Superior temporal gyrus (tissue), 1 donor: ENCODE data around the gene ERGIC1.
"Not testable (repeated sequence)": the region's sequence is repeated elsewhere in the genome, so short reads cannot be mapped to it uniquely, and the experiment has no call there.

Source experiments
- DNase-seq: peaks from one replicate; pipeline ENCODE4 v3.0.0-alpha.2; 2016; ENCODE audit errors: extremely low spot score

ERGIC1 gene

GRCh38 chr5:172878933-172879752 lies 45.1 kb downstream of the ERGIC1 start:
- no peak for DNase-seq

DNA sequence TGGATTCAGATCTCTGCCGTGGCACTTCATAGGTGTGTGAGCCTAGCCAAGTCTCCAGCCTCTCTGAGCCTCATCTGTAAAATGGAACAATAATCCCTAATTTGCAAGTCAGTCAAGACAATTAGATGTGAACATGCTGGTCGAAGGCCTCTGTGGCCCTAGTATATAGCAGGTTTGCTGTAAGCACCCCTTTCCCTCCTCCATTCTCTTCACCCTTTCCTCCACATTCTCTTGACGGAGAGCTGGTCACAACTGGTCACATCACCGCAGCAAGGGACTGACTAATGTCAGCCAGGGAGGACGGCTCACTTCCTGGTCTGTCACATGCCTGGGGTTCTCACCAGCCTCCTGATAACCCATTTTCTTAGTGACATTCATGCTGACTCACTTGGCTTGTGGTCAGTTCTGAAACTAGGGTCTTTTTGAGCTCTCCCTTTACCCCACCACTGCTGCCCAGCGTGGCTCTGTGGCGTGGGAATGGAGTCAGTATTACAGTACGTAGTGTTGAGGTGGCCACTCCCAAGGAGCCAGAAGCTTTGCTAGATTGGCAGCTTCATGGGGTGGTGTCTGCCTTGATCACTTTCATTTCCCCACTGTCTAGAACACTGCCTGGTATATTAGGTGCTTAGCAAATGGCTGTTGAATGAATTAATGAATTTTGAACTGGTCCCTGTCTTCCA lies 47.8 kb downstream of the ERGIC1 start:
- DNase-seq = no peak

DNA sequence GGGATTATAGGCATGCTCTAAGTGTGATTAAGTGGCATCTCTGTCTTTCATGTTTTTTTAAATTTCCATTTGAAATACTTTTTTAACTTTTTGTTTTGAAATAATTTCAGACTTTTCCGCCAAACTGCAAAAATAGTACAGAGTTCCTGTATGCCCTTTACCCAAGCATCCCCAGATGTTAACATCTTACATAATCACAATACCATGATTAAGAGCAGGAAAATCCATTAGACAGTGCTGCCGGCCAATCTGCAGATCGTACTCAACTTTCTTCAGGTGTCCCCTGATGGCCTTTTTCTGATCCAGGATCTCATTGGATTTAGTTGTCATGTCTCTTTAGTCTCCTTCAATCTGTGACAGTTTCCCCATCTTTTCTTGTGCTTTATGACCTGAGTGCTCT lies 49.0 kb downstream of the ERGIC1 start:
- no peak for DNase-seq

- no peak for DNase-seq
Observed at GRCh38 chr5:172885597-172886340, 51.7 kb downstream of the ERGIC1 start.

DNA sequence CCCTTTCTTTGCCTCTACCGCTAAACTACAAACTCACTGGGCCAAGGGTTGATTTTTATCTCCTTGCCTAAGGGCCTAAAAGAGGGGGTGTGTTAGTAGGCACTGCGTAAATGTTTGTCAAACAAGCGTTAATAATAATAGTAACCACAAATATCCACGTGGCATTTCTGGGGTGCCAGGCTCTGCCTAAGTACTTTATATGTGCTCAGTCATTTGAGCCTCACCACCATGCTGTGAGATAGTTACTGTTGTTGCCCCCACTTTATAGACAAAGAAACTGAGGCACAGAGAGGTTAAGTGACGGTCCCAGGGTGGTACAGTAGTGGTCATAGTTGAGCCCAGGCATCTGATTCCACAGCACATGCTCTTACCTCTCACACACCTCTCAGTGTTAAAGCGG lies 52.4 kb downstream of the ERGIC1 start:
- no peak for DNase-seq

DNA sequence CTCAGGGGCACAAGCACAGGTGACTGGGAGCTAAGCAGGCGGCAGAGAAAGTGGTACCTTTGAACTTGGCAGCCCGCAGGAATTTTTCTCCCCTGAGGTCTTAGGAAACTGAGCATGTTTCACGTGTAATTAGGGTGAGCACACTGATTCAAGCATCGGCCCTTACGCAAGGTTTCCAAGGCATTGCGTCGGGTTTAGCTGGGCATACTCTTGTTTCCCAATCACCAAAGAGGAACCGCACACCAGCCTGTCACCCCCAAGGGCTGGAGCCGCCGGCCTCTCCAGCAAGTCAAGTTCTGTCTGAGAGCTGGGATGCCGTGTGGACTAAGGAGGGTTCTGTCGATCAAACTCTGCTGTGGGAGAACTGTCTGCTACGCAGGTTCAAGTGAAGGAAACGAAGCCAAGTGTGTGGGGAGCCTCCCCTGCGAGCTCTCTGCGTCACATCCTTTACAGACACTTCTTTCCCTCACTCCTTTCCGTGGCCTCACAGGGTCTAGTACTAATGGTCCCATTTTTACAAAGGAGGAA lies 53.0 kb downstream of the ERGIC1 start:
- no peak for DNase-seq

DNA sequence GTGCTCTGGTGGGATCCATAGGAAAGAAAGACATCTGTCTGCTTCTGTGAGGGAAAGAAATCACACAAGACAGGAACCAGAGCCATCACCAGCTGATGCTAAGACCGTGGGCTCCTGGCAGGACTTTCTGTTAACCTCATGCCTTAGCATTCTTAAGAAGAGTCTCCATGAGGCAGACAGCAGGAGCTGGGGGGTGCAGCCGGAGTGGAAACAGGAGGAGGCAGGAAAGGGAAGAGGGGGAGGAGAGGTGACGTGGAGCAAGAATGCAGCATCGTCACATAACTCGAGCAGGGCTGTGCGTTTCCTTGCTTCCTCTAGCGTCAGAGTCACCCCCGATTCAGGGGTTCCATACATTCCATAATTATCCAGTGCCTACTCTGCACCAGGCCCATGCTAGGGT lies 53.6 kb downstream of the ERGIC1 start:
- no peak for DNase-seq

- DNase-seq = no peak
Observed at GRCh38 chr5:172890659-172891058, 56.6 kb downstream of the ERGIC1 start.

DNA sequence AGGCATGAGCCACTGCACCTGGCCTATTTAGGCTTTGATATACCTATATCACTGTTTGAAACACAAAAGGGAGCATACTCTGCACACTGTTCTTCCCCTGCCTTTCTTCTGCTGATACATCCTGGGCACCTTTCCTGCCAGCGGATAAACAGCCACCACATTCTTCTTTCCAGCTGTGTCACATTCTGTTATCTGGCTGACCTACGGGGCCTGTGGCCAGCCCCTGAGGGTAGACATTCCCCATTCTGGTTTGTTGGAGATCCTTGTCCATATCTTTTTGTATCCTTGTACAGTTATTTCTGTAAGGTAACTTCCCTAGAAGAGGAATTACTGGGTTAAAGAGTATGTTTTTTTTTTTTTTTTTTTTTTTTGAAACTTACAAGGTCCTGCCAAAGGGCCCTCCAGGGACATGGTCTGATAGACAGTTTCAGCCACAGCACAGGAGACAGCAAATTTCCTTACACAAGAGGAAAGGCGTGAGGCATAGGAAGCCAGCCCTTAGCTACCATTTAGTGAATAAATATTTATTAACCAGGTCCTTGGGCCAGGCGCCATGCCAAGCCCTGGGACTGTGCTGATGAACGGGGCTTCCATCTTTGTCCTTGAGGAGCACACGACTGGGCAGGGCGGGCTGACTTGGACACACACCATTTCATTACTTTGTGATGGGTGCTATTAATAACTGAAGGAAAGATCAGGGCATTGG lies 57.8 kb downstream of the ERGIC1 start:
- no peak for DNase-seq

- DNase-seq = no peak
Observed at GRCh38 chr5:172892713-172893112, 58.7 kb downstream of the ERGIC1 start.

DNA sequence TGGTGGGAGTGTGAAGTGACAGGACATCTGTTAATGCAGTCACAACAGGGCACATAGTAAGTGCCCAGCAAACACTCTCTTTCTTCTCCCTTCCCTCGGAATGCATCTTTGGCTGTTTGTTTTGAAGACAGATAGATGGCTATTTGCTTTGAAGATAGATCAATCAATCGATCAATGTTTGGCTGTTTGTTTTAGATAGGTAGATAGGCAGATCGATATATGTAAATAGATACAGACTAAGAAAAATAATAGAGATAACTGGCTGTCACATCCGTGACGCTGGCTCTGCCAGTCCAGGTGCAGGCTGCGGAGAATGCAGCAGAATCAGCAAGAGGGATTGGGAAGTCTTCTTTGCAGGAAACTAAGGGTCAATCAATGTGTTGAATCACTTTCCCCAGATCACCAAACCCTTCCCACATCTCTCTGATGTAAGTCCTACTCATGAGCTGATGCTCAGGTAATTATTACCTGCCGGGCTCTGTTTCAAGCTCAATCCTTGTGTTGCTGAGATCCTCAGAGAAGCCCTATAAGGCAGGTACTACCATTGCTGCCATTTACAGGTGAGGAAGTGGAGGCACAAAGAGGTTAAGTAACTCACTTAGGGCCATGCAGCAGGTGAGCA lies 60.8 kb downstream of the ERGIC1 start:
- DNase-seq = no peak

GRCh38 chr5:172895549-172895948 lies 61.5 kb downstream of the ERGIC1 start:
- DNase-seq = no peak

DNA sequence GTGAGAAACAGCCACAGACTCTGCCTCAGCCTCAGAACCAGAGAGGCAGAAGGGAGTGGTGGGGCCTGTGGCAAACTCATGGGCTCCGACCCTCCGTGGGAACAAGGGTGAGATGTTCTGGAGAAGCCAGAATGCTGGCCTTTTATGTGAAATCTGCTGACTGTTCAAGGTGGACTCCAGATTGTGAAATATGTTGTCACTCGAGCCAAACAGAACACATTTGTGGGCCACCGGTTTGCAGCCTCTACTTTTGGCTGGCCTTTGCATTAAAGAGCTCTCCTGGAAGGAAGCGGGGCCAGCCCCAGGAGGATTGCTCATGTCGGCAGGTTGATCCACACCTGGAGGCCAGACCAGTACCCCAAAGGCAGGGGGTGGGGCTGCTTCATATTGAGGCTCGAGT lies 62.4 kb downstream of the ERGIC1 start:
- no peak for DNase-seq

DNA sequence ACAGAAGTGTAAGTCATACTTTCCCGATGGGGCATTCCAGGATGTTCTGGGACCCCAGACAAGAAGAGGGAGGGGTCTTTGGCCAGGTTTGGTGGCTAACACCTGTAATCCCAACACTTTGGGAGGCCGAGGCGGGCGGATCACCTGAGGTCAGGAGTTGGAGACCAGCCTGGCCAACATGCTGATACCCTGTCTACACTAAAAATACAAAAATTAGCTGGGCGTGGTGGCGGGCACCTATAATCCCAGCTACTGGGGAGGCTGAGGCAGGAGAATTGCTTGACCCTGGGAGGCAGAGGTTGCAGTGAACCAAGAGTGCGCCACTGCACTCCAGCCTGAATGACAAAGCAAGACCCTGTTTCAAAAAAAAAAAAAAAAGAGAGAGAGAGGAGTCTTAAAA lies 63.0 kb downstream of the ERGIC1 start:
- not testable (repeated sequence) for DNase-seq

- DNase-seq = no peak
Observed at GRCh38 chr5:172897481-172898217, 63.6 kb downstream of the ERGIC1 start.

GRCh38 chr5:172898218-172898842 lies 64.3 kb downstream of the ERGIC1 start:
- no peak for DNase-seq

DNA sequence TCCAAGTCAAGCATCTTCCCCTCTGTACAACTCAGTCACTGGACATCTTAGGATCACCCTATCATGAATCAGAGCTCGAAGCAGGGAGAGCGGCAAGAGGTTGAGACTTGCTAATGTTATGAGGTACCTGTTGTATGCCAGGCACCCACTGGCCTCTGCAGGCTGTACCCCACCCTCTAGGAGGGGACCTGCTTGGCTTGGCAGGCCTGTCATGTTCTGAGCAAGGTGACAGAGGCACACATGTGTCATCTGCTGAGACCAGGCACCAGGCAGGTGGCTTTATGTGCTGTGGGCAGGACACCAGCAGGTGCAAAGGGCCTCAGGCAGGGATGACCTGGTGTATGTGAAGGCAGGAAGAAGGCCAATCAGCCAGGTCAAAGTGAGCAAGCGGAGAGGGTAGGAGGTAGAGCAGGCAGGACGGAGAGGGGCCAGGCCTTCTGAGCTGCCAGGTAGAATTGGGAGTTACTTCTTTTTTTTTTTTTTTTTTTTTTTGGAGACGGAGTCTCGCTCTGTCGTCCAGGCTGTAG lies 64.9 kb downstream of the ERGIC1 start:
- no peak for DNase-seq

- no peak for DNase-seq
Observed at GRCh38 chr5:172899436-172899835, 65.4 kb downstream of the ERGIC1 start.

GRCh38 chr5:172901012-172901780 lies 67.1 kb downstream of the ERGIC1 start:
- DNase-seq = no peak
